Gastroesophageal sphincter (tissue), 4 donors: ENCODE results near the gene GABRG3. TPM values are rescaled to one million over a fixed set of nuclear protein-coding genes. Genes with fewer than 3 reads are reported as not detected.

Source experiments
- ATAC-seq: fragments of 150-250 bp; one replicate; pipeline ENCODE4 v1.9.1; 2016; ENCODE audit warnings: mild to moderate bottlenecking, moderate library complexity
- H3K27ac ChIP-seq, 4 donors: fragments of 200-600 bp; sonication (generic) in 3 of 4; 1 replicate in 3 of 4; 2 replicates in 1 of 4; pipeline ENCODE4 v1.5.1; 2016 to 2019
- H3K27me3 ChIP-seq: fragments of 200-600 bp; sonication (generic); one replicate; pipeline ENCODE4 v1.5.1; 2019
- H3K36me3 ChIP-seq, 2 donors: fragments of 200-600 bp; sonication (generic); one replicate each; pipeline ENCODE4 v1.5.1; 2019; ENCODE audit warnings: control low read depth in 1 of 2
- H3K4me1 ChIP-seq, 3 donors: fragments of 200-600 bp; sonication (generic); 1 replicate in 2 of 3; 2 replicates in 1 of 3; pipeline ENCODE4 v1.5.1; 2016 to 2019; ENCODE audit warnings: control low read depth in 2 of 3
- H3K4me3 ChIP-seq, 2 donors: fragments of 200-600 bp; sonication (generic); one replicate each; pipeline ENCODE4 v1.5.1; 2019; ENCODE audit warnings: mild to moderate bottlenecking in 1 of 2, moderate library complexity in 1 of 2
- H3K9me3 ChIP-seq, 3 donors: fragments of 200-600 bp; sonication (generic); one replicate each; pipeline ENCODE4 v1.5.1; 2017 to 2019; ENCODE audit warnings: control low read depth in 2 of 3
- EP300 ChIP-seq: sonication (generic); formaldehyde crosslinking; IDR thresholded peaks from one replicate; pipeline ENCODE4 v1.6.1; 2017; ENCODE audit warnings: antibody characterized with exemption, mild to moderate bottlenecking
- POLR2A ChIP-seq, 2 donors: fragments of 450-650 bp; IDR thresholded peaks; one replicate each; pipeline ENCODE4 v1.6.1; 2017; ENCODE audit warnings: antibody characterized with exemption in 2 of 2, mild to moderate bottlenecking in 2 of 2, moderate library complexity in 1 of 2
- POLR2AphosphoS5 ChIP-seq: sonication (generic); formaldehyde crosslinking; IDR thresholded peaks from one replicate; pipeline ENCODE4 v1.6.1; 2017; ENCODE audit warnings: antibody characterized with exemption
- WGBS, 2 donors: methylation state at CpG; one replicate each; pipeline ENCODE4 v1.1.5; 2018; ENCODE audit warnings: low coverage in 1 of 2; 5-methylcytosine and 5-hydroxymethylcytosine counted together
- total RNA-seq, 4 donors: library from RNA; depleted of rRNA; stranded (reverse); fragments of >200 nt; gene quantifications; one replicate each; pipeline ENCODE4 v1.1.0, GENCODE V29; 2016
- TF ChIP-seq, protein P1 (sequence below), 4 experiments: fragments of 200-600 bp in 2 of 4; fragments of 450-650 bp in 2 of 4; sonication (generic) in 1 of 4; IDR thresholded peaks; one replicate each; pipeline ENCODE4 v1.5.1; 2017 to 2019; ENCODE audit warnings: antibody characterized with exemption in 4 of 4, mild to moderate bottlenecking in 2 of 4, moderate library complexity in 2 of 4

GABRG3 gene
- total RNA-seq, 4 donors from 2014 or later = under 0.01 to 0.04 TPM; not detected in 2

- no peak overlapping the region for H3K27ac ChIP-seq
- no peak overlapping the region for H3K4me3 ChIP-seq
- peaks cover 0 to 13% (median 0%) of the 10 kb centered on the region in 3 donors for H3K4me1 ChIP-seq
- H3K36me3 ChIP-seq = no peaks in the 10 kb centered on the region
- H3K9me3 ChIP-seq = peaks cover 0 to 13% (median 0%) of the 10 kb centered on the region in 3 donors
- WGBS, 2 donors = 17% methylated on average over 1 of the region's 1 CpG; no CpG with 5 or more reads in 1 of the 2 donors
- no peak for ATAC-seq
- H3K27me3 ChIP-seq = no peaks in the 10 kb centered on the region
- no peak for TF ChIP-seq POLR2A (IDR thresholded peaks at IDR 0.05)
- TF ChIP-seq POLR2AphosphoS5 = no peak
- TF ChIP-seq EP300 = no peak
- TF ChIP-seq, protein P1, sequence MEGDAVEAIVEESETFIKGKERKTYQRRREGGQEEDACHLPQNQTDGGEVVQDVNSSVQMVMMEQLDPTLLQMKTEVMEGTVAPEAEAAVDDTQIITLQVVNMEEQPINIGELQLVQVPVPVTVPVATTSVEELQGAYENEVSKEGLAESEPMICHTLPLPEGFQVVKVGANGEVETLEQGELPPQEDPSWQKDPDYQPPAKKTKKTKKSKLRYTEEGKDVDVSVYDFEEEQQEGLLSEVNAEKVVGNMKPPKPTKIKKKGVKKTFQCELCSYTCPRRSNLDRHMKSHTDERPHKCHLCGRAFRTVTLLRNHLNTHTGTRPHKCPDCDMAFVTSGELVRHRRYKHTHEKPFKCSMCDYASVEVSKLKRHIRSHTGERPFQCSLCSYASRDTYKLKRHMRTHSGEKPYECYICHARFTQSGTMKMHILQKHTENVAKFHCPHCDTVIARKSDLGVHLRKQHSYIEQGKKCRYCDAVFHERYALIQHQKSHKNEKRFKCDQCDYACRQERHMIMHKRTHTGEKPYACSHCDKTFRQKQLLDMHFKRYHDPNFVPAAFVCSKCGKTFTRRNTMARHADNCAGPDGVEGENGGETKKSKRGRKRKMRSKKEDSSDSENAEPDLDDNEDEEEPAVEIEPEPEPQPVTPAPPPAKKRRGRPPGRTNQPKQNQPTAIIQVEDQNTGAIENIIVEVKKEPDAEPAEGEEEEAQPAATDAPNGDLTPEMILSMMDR (IDR thresholded peaks at IDR 0.05) = no peak
These were observed 123.3 kb downstream of the GABRG3 start for GRCh38 chr15:27094235-27094634.

- Histone ChIP-seq H3K9me3 (no peaks in the 10 kb centered on the region), H3K4me1 (peaks cover 0 to 13% (median 0%) of the 10 kb centered on the region in 3 donors), H3K4me3 (no peak overlapping the region), H3K36me3 (no peaks in the 10 kb centered on the region), H3K27ac (no peak overlapping the region), H3K27me3 (no peaks in the 10 kb centered on the region)
- 29 to 50% methylated on average over 2 to 7 of the region's 8 CpGs for WGBS, 2 donors
- TF ChIP-seq EP300 = no peak
- no peak for TF ChIP-seq POLR2A (IDR thresholded peaks at IDR 0.05)
- TF ChIP-seq, protein P1 (IDR thresholded peaks at IDR 0.05) = no peak
- no peak for TF ChIP-seq POLR2AphosphoS5
- ATAC-seq = no peak
These were observed 125.1 kb downstream of the GABRG3 start for GRCh38 chr15:27095886-27096624.

DNA sequence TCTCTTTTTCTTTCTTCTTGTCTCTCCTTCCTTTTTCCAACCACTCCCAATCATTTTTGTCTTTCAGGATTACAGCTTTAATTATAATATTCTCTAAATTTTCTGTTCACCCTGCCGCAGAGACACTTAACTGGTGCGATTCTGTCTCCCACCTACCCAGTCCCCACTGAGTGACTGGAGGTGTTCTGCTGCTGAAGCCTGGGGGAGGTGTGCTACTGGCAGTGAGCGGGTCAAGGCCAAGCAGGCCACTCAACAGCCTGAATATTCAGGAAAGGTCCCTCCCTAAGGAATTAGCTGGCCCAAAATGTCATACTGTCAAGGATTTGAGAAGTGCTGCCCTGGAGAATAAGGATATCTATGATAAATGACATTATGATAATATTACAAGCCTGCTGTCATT, 126.5 kb downstream of the GABRG3 start:
- Histone ChIP-seq H3K27me3 (no peaks in the 10 kb centered on the region), H3K27ac (no peak overlapping the region), H3K36me3 (no peaks in the 10 kb centered on the region), H3K4me1 (peaks cover 0 to 13% (median 0%) of the 10 kb centered on the region in 3 donors), H3K9me3 (no peaks in the 10 kb centered on the region), H3K4me3 (no peak overlapping the region)
- TF ChIP-seq POLR2A (IDR thresholded peaks at IDR 0.05) = no peak
- TF ChIP-seq, protein P1 (IDR thresholded peaks at IDR 0.05) = no peak
- TF ChIP-seq POLR2AphosphoS5 = no peak
- no peak for TF ChIP-seq EP300
- ATAC-seq = no peak
- WGBS, 2 donors = 63 to 94% methylated on average over 1 to 3 of the region's 3 CpGs

DNA sequence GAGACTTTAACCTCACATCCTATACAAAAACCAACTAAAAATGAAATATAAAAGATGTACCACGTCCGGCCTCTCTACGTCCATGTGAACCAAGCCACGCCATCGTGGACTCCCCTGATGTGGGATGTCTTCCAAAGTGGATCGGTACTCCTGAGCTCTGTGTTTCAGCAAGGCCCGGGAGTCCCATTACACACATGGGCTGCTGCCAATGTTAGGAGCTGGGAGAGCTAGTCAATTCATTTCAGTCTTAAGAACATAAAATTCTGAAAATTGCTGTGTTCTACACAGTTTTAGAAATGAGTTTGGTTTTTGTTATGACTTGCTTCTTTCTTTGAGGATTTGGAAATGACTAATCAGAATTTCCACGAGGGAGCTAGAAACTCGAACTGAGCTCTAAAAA, 131.0 kb downstream of the GABRG3 start:
- no peak for ATAC-seq
- TF ChIP-seq EP300 (no peak), POLR2AphosphoS5 (no peak), POLR2A (IDR thresholded peaks at IDR 0.05) (no peak)
- TF ChIP-seq, protein P1 (IDR thresholded peaks at IDR 0.05) = no peak
- Histone ChIP-seq H3K27me3 (no peaks in the 10 kb centered on the region), H3K36me3 (no peaks in the 10 kb centered on the region), H3K9me3 (no peaks in the 10 kb centered on the region), H3K4me3 (no peak overlapping the region), H3K27ac (no peak overlapping the region), H3K4me1 (no peaks in the 10 kb centered on the region)
- 72 to 77% methylated on average over 5 to 9 of the region's 9 CpGs for WGBS, 2 donors

DNA sequence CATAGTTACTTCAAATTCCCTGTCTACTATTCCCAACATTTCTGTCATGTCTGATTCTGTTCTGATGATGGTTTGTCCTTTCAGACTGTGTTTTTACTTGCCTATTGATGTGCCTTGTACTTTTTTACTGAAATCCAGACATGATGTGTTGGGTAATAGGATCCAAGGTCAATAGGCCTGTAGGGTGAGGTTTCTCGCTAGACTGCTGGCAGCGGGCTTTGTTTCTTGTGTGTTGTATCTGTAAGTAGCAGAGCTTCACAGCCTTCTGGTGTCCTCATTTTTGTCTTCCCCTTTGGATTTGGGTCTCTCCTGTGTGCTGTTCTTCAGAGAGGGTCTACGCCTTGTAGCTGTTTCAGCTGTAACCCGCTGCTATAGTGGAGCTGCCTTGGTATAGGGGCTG, 140.3 kb downstream of the GABRG3 start:
- Histone ChIP-seq H3K9me3 (no peaks in the 10 kb centered on the region), H3K27me3 (no peaks in the 10 kb centered on the region), H3K36me3 (no peaks in the 10 kb centered on the region), H3K4me3 (no peak overlapping the region), H3K4me1 (no peaks in the 10 kb centered on the region), H3K27ac (no peak overlapping the region)
- TF ChIP-seq EP300 (no peak), POLR2AphosphoS5 (no peak), POLR2A (IDR thresholded peaks at IDR 0.05) (no peak)
- TF ChIP-seq, protein P1 (IDR thresholded peaks at IDR 0.05) = no peak
- no peak for ATAC-seq
- WGBS, 2 donors = 90 to 96% methylated on average over 4 of the region's 4 CpGs
